Vagina (tissue), 2 donors: ENCODE measurements around the gene MPV17L2.

Source experiments
- POLR2A ChIP-seq, 2 donors: fragments of 450-650 bp; IDR thresholded peaks; one replicate each; pipeline ENCODE4 v1.6.1; 2017; ENCODE audit warnings: antibody characterized with exemption in 2 of 2, mild to moderate bottlenecking in 2 of 2, moderate library complexity in 2 of 2
- POLR2AphosphoS5 ChIP-seq, 2 donors: sonication (generic); formaldehyde crosslinking; IDR thresholded peaks; one replicate each; pipeline ENCODE4 v1.9.0; 2017; ENCODE audit warnings: antibody characterized with exemption in 2 of 2, mild to moderate bottlenecking in 2 of 2, low read depth in 1 of 2; ENCODE audit not compliant: insufficient read depth in 1 of 2
- TF ChIP-seq, protein P1 (sequence below), 3 experiments: fragments of 450-650 bp in 2 of 3; fragments of 200-600 bp in 1 of 3; sonication (generic) in 1 of 3; IDR thresholded peaks; one replicate each; pipeline ENCODE4 v1.5.1; 2017 to 2019; ENCODE audit warnings: antibody characterized with exemption in 3 of 3, mild to moderate bottlenecking in 2 of 3, moderate library complexity in 2 of 3

DNA sequence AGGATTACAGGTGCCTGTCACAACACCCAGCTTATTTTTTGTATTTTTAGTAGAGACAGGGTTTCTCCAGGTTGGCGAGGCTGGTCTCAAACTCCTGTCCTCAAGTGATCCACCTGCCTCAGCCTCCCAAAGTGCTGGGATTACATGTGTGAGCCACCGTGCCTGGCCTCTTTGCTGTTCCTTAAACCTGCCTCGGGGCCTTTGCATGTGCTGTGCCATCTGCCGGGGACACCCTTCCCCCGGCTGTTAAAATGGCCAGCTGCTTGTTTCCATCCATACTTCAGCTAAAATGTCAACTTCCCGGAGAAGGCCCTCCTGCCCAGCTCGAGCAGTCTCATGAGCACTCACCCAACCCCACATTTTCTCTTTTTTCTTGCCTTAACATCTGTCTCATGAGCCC, 52.3 kb downstream of the MPV17L2 start:
- TF ChIP-seq, protein P1, sequence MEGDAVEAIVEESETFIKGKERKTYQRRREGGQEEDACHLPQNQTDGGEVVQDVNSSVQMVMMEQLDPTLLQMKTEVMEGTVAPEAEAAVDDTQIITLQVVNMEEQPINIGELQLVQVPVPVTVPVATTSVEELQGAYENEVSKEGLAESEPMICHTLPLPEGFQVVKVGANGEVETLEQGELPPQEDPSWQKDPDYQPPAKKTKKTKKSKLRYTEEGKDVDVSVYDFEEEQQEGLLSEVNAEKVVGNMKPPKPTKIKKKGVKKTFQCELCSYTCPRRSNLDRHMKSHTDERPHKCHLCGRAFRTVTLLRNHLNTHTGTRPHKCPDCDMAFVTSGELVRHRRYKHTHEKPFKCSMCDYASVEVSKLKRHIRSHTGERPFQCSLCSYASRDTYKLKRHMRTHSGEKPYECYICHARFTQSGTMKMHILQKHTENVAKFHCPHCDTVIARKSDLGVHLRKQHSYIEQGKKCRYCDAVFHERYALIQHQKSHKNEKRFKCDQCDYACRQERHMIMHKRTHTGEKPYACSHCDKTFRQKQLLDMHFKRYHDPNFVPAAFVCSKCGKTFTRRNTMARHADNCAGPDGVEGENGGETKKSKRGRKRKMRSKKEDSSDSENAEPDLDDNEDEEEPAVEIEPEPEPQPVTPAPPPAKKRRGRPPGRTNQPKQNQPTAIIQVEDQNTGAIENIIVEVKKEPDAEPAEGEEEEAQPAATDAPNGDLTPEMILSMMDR (IDR thresholded peaks at IDR 0.05): no peak
- TF ChIP-seq POLR2A (IDR thresholded peaks at IDR 0.05): no peak
- no peak for TF ChIP-seq POLR2AphosphoS5 (IDR thresholded peaks at IDR 0.05; ENCODE audit: insufficient read depth in 1 of 2, low read depth in 1 of 2)
